ENCODE data around the gene TPP1. TPM values are rescaled to one million over a fixed set of nuclear protein-coding genes. Genes with fewer than 3 reads are reported as not detected.

The TPP1 gene
- 100 to 1,000 TPM; 112 to 123 (median 120) TPM for polyA plus RNA-seq (ENCODE audit: insufficient read length in 3 of 3)
- long read RNA-seq, donor 1, transcript TPP1-201 (13 exons, 3,560 nt) = major isoform, 19 of 23 reads
- long read RNA-seq, donor 1, partial matches to known transcripts = 0 of 23 reads
- long read RNA-seq, donor 1, other reads (novel, unspliced or antisense) = 0 of 23 reads
- long read RNA-seq, donor 2, transcript TPP1-201 (13 exons, 3,560 nt) = major isoform, 18 of 26 reads
- long read RNA-seq, donor 2, transcript TPP1-231 (3 exons, 3,282 nt) = minor isoform, 5 of 26 reads
- long read RNA-seq, donor 2, partial matches to known transcripts = 0 of 26 reads
- long read RNA-seq, donor 2, other reads (novel, unspliced or antisense) = 0 of 26 reads
- long read RNA-seq, donor 3, transcript TPP1-201 (13 exons, 3,560 nt) = major isoform, 19 of 22 reads
- long read RNA-seq, donor 3, partial matches to known transcripts = 0 of 22 reads
- long read RNA-seq, donor 3, other reads (novel, unspliced or antisense) = 0 of 22 reads
- long read RNA-seq, donor 4, transcript TPP1-201 (13 exons, 3,560 nt) = major isoform, 10 of 13 reads
- long read RNA-seq, donor 4, partial matches to known transcripts = 0 of 13 reads
- long read RNA-seq, donor 4, other reads (novel, unspliced or antisense) = 0 of 13 reads
- long read RNA-seq, donor 5, transcript TPP1-201 (13 exons, 3,560 nt) = major isoform, 11 of 12 reads
- long read RNA-seq, donor 5, partial matches to known transcripts = 0 of 12 reads
- long read RNA-seq, donor 5, other reads (novel, unspliced or antisense) = 0 of 12 reads
- long read RNA-seq, donor 6, transcript TPP1-201 (13 exons, 3,560 nt) = major isoform, 8 of 16 reads
- long read RNA-seq, donor 6, partial matches to known transcripts = 0 of 16 reads
- long read RNA-seq, donor 6, other reads (novel, unspliced or antisense) = 0 of 16 reads
- long read RNA-seq, donor 7, transcript TPP1-201 (13 exons, 3,560 nt) = major isoform, 19 of 40 reads
- long read RNA-seq, donor 7, partial matches to known transcripts = 13 of 40 reads
- long read RNA-seq, donor 7, other reads (novel, unspliced or antisense) = 0 of 40 reads
- long read RNA-seq, donor 8, transcript TPP1-201 (13 exons, 3,560 nt) = major isoform, 5 of 6 reads
- long read RNA-seq, donor 8, partial matches to known transcripts = 0 of 6 reads
- long read RNA-seq, donor 8, other reads (novel, unspliced or antisense) = 0 of 6 reads
- long read RNA-seq, donor 9, transcript TPP1-201 (13 exons, 3,560 nt) = major isoform, 12 of 17 reads
- long read RNA-seq, donor 9, partial matches to known transcripts = 0 of 17 reads
- long read RNA-seq, donor 9, other reads (novel, unspliced or antisense) = 0 of 17 reads
- long read RNA-seq, donor 10, transcript TPP1-201 (13 exons, 3,560 nt) = major isoform, 11 of 20 reads
- long read RNA-seq, donor 10, partial matches to known transcripts = 0 of 20 reads
- long read RNA-seq, donor 10, other reads (novel, unspliced or antisense) = 0 of 20 reads
- long read RNA-seq, donor 11, transcript TPP1-201 (13 exons, 3,560 nt) = major isoform, 14 of 18 reads
- long read RNA-seq, donor 11, partial matches to known transcripts = 0 of 18 reads
- long read RNA-seq, donor 11, other reads (novel, unspliced or antisense) = 0 of 18 reads
- long read RNA-seq, donor 12, transcript TPP1-201 (13 exons, 3,560 nt) = major isoform, 21 of 46 reads
- long read RNA-seq, donor 12, partial matches to known transcripts = 17 of 46 reads
- long read RNA-seq, donor 12, other reads (novel, unspliced or antisense) = 0 of 46 reads
- long read RNA-seq, donor 13, transcript TPP1-201 (13 exons, 3,560 nt) = major isoform, 10 of 71 reads
- long read RNA-seq, donor 13, partial matches to known transcripts = 58 of 71 reads
- long read RNA-seq, donor 13, other reads (novel, unspliced or antisense) = 0 of 71 reads
- long read RNA-seq, donor 14 = 0 reads
- long read RNA-seq, donor 15, transcript TPP1-201 (13 exons, 3,560 nt) = major isoform, 21 of 32 reads
- long read RNA-seq, donor 15, partial matches to known transcripts = 0 of 32 reads
- long read RNA-seq, donor 15, other reads (novel, unspliced or antisense) = 0 of 32 reads
- long read RNA-seq, donor 16, transcript TPP1-201 (13 exons, 3,560 nt) = major isoform, 16 of 27 reads
- long read RNA-seq, donor 16, partial matches to known transcripts = 7 of 27 reads
- long read RNA-seq, donor 16, other reads (novel, unspliced or antisense) = 0 of 27 reads

- peak; percentile 94 for DNase-seq
These were observed at the start of gene TPP1 for GRCh38 chr11:6619004-6619745. Gene TPP1, minus strand, starts transcription at chr11:6619422. Its CDS starts 22 bp downstream, at chr11:6619400.

GRCh38 chr11:6667733-6668374, 48.6 kb upstream of the TPP1 start:
- DNase-seq = no peak

GRCh38 chr11:6666302-6667183, 47.3 kb upstream of the TPP1 start:
- DNase-seq = no peak

- no peak for DNase-seq
These were observed 45.3 kb upstream of the TPP1 start for GRCh38 chr11:6664551-6664950.

- DNase-seq = no peak
These were observed 44.7 kb upstream of the TPP1 start for GRCh38 chr11:6663794-6664469.

GRCh38 chr11:6660712-6661111, 41.5 kb upstream of the TPP1 start:
- no peak for DNase-seq

- DNase-seq = no peak
These were observed 39.4 kb upstream of the TPP1 start for GRCh38 chr11:6658647-6659046.

- no peak for DNase-seq
These were observed 38.1 kb upstream of the TPP1 start for GRCh38 chr11:6657346-6657745.

- no peak for DNase-seq
These were observed 37.7 kb upstream of the TPP1 start for GRCh38 chr11:6656936-6657335.

GRCh38 chr11:6656584-6656915, 37.3 kb upstream of the TPP1 start:
- DNase-seq = no peak

GRCh38 chr11:6655790-6656583, 36.8 kb upstream of the TPP1 start, which contains the start of gene DCHS1:
Gene DCHS1, minus strand, starts transcription at chr11:6655809. Its CDS starts 14,196 bp downstream, at chr11:6641613.
- peak; percentile 48 for DNase-seq

GRCh38 chr11:6655020-6655789, 36.0 kb upstream of the TPP1 start:
- DNase-seq = peak; percentile 33

GRCh38 chr11:6654281-6655019, 35.2 kb upstream of the TPP1 start:
- no peak for DNase-seq

GRCh38 chr11:6653656-6654055, 34.4 kb upstream of the TPP1 start:
- DNase-seq = no peak

- DNase-seq = no peak
These were observed 33.9 kb upstream of the TPP1 start for GRCh38 chr11:6653097-6653496.
